ENCODE data around the gene CEBPA. TPM values are rescaled to one million over a fixed set of nuclear protein-coding genes. Genes with fewer than 3 reads are reported as not detected.

Gene CEBPA
- polyA plus RNA-seq, 1 donor (not counting 4 experiments of a cell fraction or from before 2014, with no cell fraction given): 3.6 TPM

DNA sequence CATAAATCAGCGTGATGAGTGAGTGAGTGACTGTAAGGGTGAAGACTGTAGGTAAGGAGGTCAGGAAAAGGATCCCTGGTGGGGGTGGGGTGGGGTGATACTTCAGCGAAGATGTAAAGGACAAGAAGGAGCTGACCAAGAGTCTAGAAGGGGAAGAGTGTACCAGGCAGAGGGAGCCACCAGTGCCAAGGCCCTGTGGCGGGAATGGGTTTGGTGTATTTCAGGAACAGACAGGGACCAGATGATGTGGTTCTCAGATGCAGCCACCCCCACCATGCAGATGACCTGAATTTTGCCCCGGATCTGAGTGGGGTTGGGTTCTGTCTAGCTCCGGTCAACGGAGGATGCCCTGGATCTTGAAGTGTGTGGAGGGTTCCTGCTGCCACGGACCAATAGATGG, 46.6 kb downstream of the CEBPA start:
- H3K36me3 ChIP-seq (ENCODE audit: control insufficient read depth in 2 of 2, extremely low read depth in 1 of 2, insufficient read depth in 2 of 2, low read length in 2 of 2): no peaks in the 10 kb centered on the region
- no peak overlapping the region for H2AFZ ChIP-seq (ENCODE audit: control insufficient read depth, low read length)
- DNase-seq (ENCODE audit: low read depth, low spot score) (no peak), FAIRE-seq (no peak)
- no peaks in the 10 kb centered on the region for H3K4me1 ChIP-seq (ENCODE audit: control insufficient read depth, extremely low read depth, insufficient read depth, low read length)
- H3K9me3 ChIP-seq (ENCODE audit: control insufficient read depth, low read depth, low read length): peaks cover 2% of the 10 kb centered on the region
- no peak for TF ChIP-seq EZH2 (IDR thresholded peaks at IDR 0.05; ENCODE audit: low read length)
- TF ChIP-seq, protein P1, sequence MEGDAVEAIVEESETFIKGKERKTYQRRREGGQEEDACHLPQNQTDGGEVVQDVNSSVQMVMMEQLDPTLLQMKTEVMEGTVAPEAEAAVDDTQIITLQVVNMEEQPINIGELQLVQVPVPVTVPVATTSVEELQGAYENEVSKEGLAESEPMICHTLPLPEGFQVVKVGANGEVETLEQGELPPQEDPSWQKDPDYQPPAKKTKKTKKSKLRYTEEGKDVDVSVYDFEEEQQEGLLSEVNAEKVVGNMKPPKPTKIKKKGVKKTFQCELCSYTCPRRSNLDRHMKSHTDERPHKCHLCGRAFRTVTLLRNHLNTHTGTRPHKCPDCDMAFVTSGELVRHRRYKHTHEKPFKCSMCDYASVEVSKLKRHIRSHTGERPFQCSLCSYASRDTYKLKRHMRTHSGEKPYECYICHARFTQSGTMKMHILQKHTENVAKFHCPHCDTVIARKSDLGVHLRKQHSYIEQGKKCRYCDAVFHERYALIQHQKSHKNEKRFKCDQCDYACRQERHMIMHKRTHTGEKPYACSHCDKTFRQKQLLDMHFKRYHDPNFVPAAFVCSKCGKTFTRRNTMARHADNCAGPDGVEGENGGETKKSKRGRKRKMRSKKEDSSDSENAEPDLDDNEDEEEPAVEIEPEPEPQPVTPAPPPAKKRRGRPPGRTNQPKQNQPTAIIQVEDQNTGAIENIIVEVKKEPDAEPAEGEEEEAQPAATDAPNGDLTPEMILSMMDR (optimal IDR thresholded peaks at IDR 0.05 in 1 of 3, IDR thresholded peaks at IDR 0.05 in 1 of 3, conservative IDR thresholded peaks at IDR 0.05 in 1 of 3; ENCODE audit: extremely low read depth in 1 of 3, insufficient read depth in 2 of 3, low read length in 3 of 3): no peak
- dilution Hi-C loops (cut with MboI; ENCODE audit: extremely low pct_ligation_motif_present, low sequenced_read_pairs): no loop called here
- no peak overlapping the region for H3K4me2 ChIP-seq (ENCODE audit: control insufficient read depth, extremely low read depth, insufficient read depth, low read depth, low read length)
- no peaks in the 10 kb centered on the region for H4K20me1 ChIP-seq (ENCODE audit: control insufficient read depth, extremely low read depth, insufficient read depth, low read length)
- no peaks in the 10 kb centered on the region for H3K79me2 ChIP-seq (ENCODE audit: control insufficient read depth, insufficient read depth, low read length)
- no peaks in the 10 kb centered on the region for H3K9me1 ChIP-seq (ENCODE audit: control insufficient read depth, extremely low read depth, insufficient read depth, low read length)
- no peak overlapping the region for H3K9ac ChIP-seq (ENCODE audit: control insufficient read depth, extremely low read depth, insufficient read depth, low read length)
- H3K27me3 ChIP-seq (ENCODE audit: control insufficient read depth, extremely low read depth, insufficient read depth, low read length): no peaks in the 10 kb centered on the region
- H3K4me3 ChIP-seq (ENCODE audit: control insufficient read depth in 2 of 3, extremely low read depth in 1 of 3, insufficient read depth in 2 of 3, low read depth in 1 of 3, low read length in 3 of 3): no peak overlapping the region
- no peak overlapping the region for H3K27ac ChIP-seq (ENCODE audit: control insufficient read depth, insufficient read depth, low read length)

DNA sequence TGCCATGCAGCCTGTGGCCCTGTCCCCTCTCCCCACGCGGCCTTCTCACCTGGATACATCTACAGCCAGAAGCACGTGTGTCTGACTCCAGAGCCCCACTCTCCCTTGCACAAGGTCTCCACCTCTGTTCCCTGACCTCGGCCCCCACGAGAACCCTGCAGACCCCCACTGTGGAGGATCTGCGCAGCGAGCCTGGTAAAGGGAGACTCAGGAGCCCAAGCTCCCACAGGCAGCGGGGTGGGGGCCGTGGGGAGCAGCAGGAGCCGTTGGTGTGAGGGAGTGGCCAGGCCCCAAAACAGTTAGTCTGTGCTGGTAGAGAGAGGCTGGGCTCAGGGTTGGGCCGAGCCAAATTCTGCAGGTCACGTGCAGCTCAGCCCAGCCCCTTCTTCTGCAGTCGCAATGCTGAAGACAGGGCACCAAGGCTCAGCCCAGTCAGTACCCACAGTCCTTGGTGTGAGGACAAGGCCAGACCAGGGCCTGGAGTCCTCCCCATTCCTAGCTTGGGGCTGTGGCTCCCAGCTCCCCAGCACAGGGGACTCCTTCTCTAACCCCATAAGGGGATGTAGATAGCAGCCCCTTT, 48.0 kb downstream of the CEBPA start:
- no peaks in the 10 kb centered on the region for H3K9me1 ChIP-seq (ENCODE audit: control insufficient read depth, extremely low read depth, insufficient read depth, low read length)
- no peak overlapping the region for H3K9ac ChIP-seq (ENCODE audit: control insufficient read depth, extremely low read depth, insufficient read depth, low read length)
- no peak overlapping the region for H3K27ac ChIP-seq (ENCODE audit: control insufficient read depth, insufficient read depth, low read length)
- peaks cover 2% of the 10 kb centered on the region for H3K9me3 ChIP-seq (ENCODE audit: control insufficient read depth, low read depth, low read length)
- no peak overlapping the region for H3K4me3 ChIP-seq (ENCODE audit: control insufficient read depth in 2 of 3, extremely low read depth in 1 of 3, insufficient read depth in 2 of 3, low read depth in 1 of 3, low read length in 3 of 3)
- dilution Hi-C loops (cut with MboI; ENCODE audit: extremely low pct_ligation_motif_present, low sequenced_read_pairs): no loop called here
- no peak overlapping the region for H3K4me2 ChIP-seq (ENCODE audit: control insufficient read depth, extremely low read depth, insufficient read depth, low read depth, low read length)
- no peaks in the 10 kb centered on the region for H4K20me1 ChIP-seq (ENCODE audit: control insufficient read depth, extremely low read depth, insufficient read depth, low read length)
- FAIRE-seq: no peak
- H3K27me3 ChIP-seq (ENCODE audit: control insufficient read depth, extremely low read depth, insufficient read depth, low read length): no peaks in the 10 kb centered on the region
- no peaks in the 10 kb centered on the region for H3K36me3 ChIP-seq (ENCODE audit: control insufficient read depth in 2 of 2, extremely low read depth in 1 of 2, insufficient read depth in 2 of 2, low read length in 2 of 2)
- no peaks in the 10 kb centered on the region for H3K4me1 ChIP-seq (ENCODE audit: control insufficient read depth, extremely low read depth, insufficient read depth, low read length)
- no peaks in the 10 kb centered on the region for H3K79me2 ChIP-seq (ENCODE audit: control insufficient read depth, insufficient read depth, low read length)
- TF ChIP-seq EZH2 (IDR thresholded peaks at IDR 0.05; ENCODE audit: low read length): no peak
- TF ChIP-seq, protein P1 (optimal IDR thresholded peaks at IDR 0.05 in 1 of 3, IDR thresholded peaks at IDR 0.05 in 1 of 3, conservative IDR thresholded peaks at IDR 0.05 in 1 of 3; ENCODE audit: extremely low read depth in 1 of 3, insufficient read depth in 2 of 3, low read length in 3 of 3): no peak
- no peak for DNase-seq (ENCODE audit: low read depth, low spot score)
- no peak overlapping the region for H2AFZ ChIP-seq (ENCODE audit: control insufficient read depth, low read length)
